Pancreas (tissue), 10 donors: ENCODE measurements around the gene LINGO4. TPM values are rescaled to one million over a fixed set of nuclear protein-coding genes. Genes with fewer than 3 reads are reported as not detected.

Source experiments
- ATAC-seq, 4 donors: fragments of 200-7000 bp; cut with Tn5 transposase; one replicate each; pipeline versions ENCODE4 v1.8.0 to v1.9.1; 2020; ENCODE audit warnings: mild to moderate bottlenecking in 4 of 4, moderate library complexity in 4 of 4
- DNase-seq, 6 donors: peaks; one replicate each; pipeline ENCODE4 v3.0.0-alpha.2; 2020
- FAIRE-seq: peaks from 2 replicates; lab custom pipeline; 2012; peaks lifted over from hg19 to GRCh38; lab: Jason Lieb, UNC
- H3K27ac ChIP-seq, 4 donors: fragments of 200-600 bp; sonication (generic); 1 replicate in 3 of 4; 2 replicates in 1 of 4; pipeline versions ENCODE4 v1.5.0 to v1.8.0; 2020
- H3K27me3 ChIP-seq, 4 donors: fragments of 200-600 bp; one replicate each; pipeline ENCODE4 v1.8.0; 2021
- H3K36me3 ChIP-seq, 3 donors: fragments of 200-600 bp; sonication (generic) in 1 of 3; one replicate each; pipeline versions ENCODE4 v1.5.0 to v1.8.0; 2020 to 2021
- H3K4me1 ChIP-seq, 3 donors: fragments of 200-600 bp; one replicate each; pipeline ENCODE4 v1.8.0; 2021
- H3K4me3 ChIP-seq, 4 donors: fragments of 200-600 bp; sonication (generic) in 2 of 4; one replicate each; pipeline versions ENCODE4 v1.5.0 to v1.8.0; 2020 to 2021
- H3K9me3 ChIP-seq, 4 donors: fragments of 200-600 bp; one replicate each; pipeline ENCODE4 v1.8.0; 2021
- WGBS, 2 donors: extraction: QIAGEN DNeasy Blood & Tissue Kit; methylation state at CpG; one replicate each; pipeline ENCODE4 v1.1.7; 2013; 5-methylcytosine and 5-hydroxymethylcytosine counted together
- intact Hi-C, 3 donors: fragments of 100-400 bp; cut with DNase I; formaldehyde crosslinking; loops; one replicate each; pipeline versions ENCODE4 v1.11.1 to v1.14.2; 2022
- polyA plus RNA-seq, 2 donors: library from polyadenylated mRNA; stranded (reverse); fragments of 200-250 nt; gene quantifications; one replicate each; pipeline ENCODE4 v1.2.3, GENCODE V29; 2013
- total RNA-seq, 6 donors: library from RNA; stranded (reverse); fragmentation: NEBNext Ultra II Directional in 4 of 6; extraction: Animal tissue kit (Norgen Biotek cat#: 25700) in 4 of 6; gene quantifications; one replicate each; pipeline versions ENCODE4 v1.2.1 to v1.2.4, GENCODE V29; 2021 to 2023
- TF ChIP-seq, protein P1 (sequence below), 4 donors: fragments of 200-600 bp; sonication (generic) in 3 of 4; IDR thresholded peaks; one replicate each; pipeline versions ENCODE4 v1.5.0 to v1.8.0; 2021; ENCODE audit warnings: antibody characterized with exemption in 4 of 4
- donor health status: healthy with polysubstance abuse.
- donor health status: DM: no; HTN: no; CAD: no; lungs with moderate emphysema.
- donor health status: DM: no; HTN: no; CAD: no.
- donor health status: control.
- donor health status: control.
- donor health status: Bipolar disorder and iron deficiency.
- donor health status: DM: yes; HTN: yes; CAD: no.
- donor health status: DM: no; HTN: no; CAD: no.
- donor health status: DM: no; HTN: no; CAD: no.
- donor health status: DM: yes; HTN: yes; CAD: no.

LINGO4 gene
- total and polyA plus RNA-seq, 8 donors, result 0.15 to 0.89 (median 0.29) TPM

DNA sequence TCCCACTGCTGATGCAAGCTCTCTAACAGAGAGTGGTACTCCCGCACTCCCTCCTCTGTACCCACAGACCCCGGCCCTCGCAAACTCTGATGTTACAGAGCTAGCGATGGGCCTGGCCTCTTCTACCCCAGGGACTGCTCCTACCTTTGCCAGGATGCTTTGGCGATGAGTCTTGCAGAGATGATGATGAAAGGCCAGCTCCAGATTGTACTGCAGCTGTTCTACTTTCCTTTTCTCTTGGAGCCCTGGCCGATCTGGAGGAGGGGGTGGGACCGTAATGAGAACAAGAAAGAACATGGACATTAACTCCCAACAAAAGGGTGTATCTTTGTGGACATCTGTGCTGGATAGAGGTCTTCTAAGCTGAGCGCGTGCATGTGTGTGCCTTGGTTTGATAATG is 6.0 kb upstream of the LINGO4 start:
- no peaks in the 10 kb centered on the region for H3K27me3 ChIP-seq
- H3K4me3 ChIP-seq, result no peak overlapping the region
- ATAC-seq, result no peak
- WGBS, 2 donors, result 91 to 93% methylated on average over 9 of the region's 9 CpGs
- H3K4me1 ChIP-seq, result peaks cover 0 to 18% (median 11%) of the 10 kb centered on the region in 3 donors
- TF ChIP-seq, protein P1, sequence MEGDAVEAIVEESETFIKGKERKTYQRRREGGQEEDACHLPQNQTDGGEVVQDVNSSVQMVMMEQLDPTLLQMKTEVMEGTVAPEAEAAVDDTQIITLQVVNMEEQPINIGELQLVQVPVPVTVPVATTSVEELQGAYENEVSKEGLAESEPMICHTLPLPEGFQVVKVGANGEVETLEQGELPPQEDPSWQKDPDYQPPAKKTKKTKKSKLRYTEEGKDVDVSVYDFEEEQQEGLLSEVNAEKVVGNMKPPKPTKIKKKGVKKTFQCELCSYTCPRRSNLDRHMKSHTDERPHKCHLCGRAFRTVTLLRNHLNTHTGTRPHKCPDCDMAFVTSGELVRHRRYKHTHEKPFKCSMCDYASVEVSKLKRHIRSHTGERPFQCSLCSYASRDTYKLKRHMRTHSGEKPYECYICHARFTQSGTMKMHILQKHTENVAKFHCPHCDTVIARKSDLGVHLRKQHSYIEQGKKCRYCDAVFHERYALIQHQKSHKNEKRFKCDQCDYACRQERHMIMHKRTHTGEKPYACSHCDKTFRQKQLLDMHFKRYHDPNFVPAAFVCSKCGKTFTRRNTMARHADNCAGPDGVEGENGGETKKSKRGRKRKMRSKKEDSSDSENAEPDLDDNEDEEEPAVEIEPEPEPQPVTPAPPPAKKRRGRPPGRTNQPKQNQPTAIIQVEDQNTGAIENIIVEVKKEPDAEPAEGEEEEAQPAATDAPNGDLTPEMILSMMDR (IDR thresholded peaks at IDR 0.05), result no peak
- intact Hi-C loops, result no loop called here
- H3K36me3 ChIP-seq, result peaks cover 0 to 64% (median 26%) of the 10 kb centered on the region in 3 donors
- FAIRE-seq, result no peak
- H3K9me3 ChIP-seq, result no peaks in the 10 kb centered on the region
- no peak overlapping the region for H3K27ac ChIP-seq
- peak in 1 of 6 donors; percentile 14 for DNase-seq

DNA sequence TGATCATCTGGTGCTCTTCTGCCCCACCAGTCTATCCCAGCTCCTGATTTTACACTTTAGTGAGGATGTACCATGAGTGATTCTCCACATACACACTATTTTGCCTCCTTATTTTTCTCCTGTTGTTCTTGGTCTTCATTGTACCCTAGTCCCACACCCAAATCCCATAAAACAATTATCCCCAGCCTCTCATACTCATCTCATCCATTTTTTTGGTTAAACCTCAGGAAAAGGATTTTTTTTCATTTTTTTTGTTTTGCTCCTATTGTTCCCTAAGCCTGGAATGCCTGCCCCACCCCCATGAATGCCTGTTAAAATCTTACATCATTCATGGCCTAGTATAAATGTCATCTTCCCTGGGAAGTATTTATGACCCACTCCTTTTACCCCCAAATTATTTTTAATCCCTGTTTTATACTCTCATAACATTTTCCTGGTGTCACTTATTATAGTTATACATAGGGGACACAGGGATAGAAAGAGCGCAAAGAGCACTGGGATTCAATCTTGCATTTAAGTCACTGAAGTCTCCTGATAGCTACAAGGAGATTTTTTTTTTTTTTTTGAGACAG is 4.9 kb upstream of the LINGO4 start:
- 92 to 100% methylated on average over 1 of the region's 1 CpG for WGBS, 2 donors
- TF ChIP-seq, protein P1 (IDR thresholded peaks at IDR 0.05), result no peak
- DNase-seq (peak in 1 of 6 donors; percentile 0), ATAC-seq (peak in 1 of 4 donors; percentile 4), FAIRE-seq (no peak)
- Histone ChIP-seq H3K9me3 (no peaks in the 10 kb centered on the region), H3K4me3 (no peak overlapping the region), H3K27ac (peak overlapping the region in 2 of 4 donors; percentile 29 to 37), H3K36me3 (peaks cover 0 to 53% (median 22%) of the 10 kb centered on the region in 3 donors), H3K27me3 (no peaks in the 10 kb centered on the region), H3K4me1 (peaks cover 0 to 18% (median 11%) of the 10 kb centered on the region in 3 donors)
- intact Hi-C loops, result no loop called here

DNA sequence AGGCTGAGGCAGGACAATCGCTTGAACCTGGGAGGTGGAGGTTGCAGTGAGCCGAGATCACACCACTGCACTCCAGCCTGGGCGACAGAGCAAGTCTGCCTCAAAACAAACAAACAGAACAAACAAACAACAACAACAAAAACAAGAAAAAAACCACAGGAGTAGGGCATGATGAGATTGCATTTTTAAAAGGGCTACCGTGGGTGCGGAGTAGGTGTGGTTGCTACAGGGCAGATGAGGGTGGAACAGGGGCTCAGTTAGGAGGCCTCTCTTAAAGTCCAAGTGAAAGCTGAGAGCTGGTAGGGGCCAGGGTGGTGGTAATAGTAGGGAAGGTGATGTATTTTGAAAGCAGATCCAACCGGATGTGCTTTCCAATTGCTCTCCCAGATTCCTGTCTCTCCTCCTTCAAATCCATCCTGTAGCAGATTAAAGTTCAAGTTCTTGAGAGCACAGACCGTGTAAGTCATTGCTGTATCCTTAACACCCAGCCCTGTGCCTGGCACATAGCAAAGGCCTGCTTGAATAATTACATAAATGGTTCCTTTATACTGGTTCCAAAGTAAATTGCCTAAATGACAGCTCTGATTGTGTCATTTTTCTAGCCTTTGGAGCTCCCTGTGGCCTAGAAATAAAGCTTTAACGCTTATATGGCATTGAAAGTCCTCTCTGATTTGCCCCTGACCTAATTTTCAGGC is 4.2 kb upstream of the LINGO4 start:
- FAIRE-seq, result no peak
- WGBS, 2 donors, result 54 to 59% methylated on average over 8 of the region's 8 CpGs
- TF ChIP-seq, protein P1 (IDR thresholded peaks at IDR 0.05), result no peak
- Histone ChIP-seq H3K4me1 (peaks cover 0 to 18% (median 11%) of the 10 kb centered on the region in 3 donors), H3K27ac (peak overlapping the region in 2 of 4 donors; percentile 37 to 54), H3K27me3 (no peaks in the 10 kb centered on the region), H3K9me3 (no peaks in the 10 kb centered on the region), H3K4me3 (no peak overlapping the region), H3K36me3 (peaks cover 0 to 46% (median 16%) of the 10 kb centered on the region in 3 donors)
- ATAC-seq, result peak; percentile 56 to 95 (median 84)
- DNase-seq, result peak in 3 of 6 donors; percentile 9 to 50 (median 30)
- intact Hi-C loops, result no loop called here

DNA sequence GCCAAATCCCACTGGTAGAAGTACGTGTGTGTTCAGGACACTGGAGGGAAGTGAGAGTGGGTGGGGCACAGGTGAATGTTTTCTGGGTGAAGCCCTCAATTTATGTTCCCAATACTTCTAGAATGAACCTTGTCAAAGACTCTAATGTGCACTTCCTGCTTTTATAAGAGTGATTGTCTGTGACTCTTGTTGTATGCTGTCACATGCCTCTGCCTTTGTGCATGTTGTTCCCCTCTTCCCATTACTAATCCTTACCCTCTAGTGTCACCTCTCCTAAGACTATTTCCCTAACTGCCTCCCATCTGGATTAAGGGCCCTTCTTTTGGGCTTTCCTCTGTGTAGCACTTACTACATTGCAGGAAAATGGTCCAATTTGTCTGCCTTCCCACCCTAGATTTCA is 2.5 kb upstream of the LINGO4 start:
- FAIRE-seq (no peak), ATAC-seq (no peak), DNase-seq (no peak)
- TF ChIP-seq, protein P1 (IDR thresholded peaks at IDR 0.05), result no peak
- 78 to 84% methylated on average over 1 of the region's 1 CpG for WGBS, 2 donors
- Histone ChIP-seq H3K4me3 (no peak overlapping the region), H3K36me3 (peaks cover 0 to 30% (median 3%) of the 10 kb centered on the region in 3 donors), H3K27ac (no peak overlapping the region), H3K9me3 (no peaks in the 10 kb centered on the region), H3K4me1 (peaks cover 0 to 18% (median 11%) of the 10 kb centered on the region in 3 donors), H3K27me3 (no peaks in the 10 kb centered on the region)
- intact Hi-C loops, result no loop called here
